GM11168 (cell line): ENCODE results near the gene KCTD21.

ENCODE experiments used
- in situ Hi-C: fragments of 300-500 bp; cut with MboI; formaldehyde crosslinking; loops from one replicate; pipeline ENCODE4 v1.12.0; 2022; ENCODE audit warnings: low sequenced_read_pairs; ENCODE audit not compliant: unreplicated experiment

KCTD21 gene

DNA sequence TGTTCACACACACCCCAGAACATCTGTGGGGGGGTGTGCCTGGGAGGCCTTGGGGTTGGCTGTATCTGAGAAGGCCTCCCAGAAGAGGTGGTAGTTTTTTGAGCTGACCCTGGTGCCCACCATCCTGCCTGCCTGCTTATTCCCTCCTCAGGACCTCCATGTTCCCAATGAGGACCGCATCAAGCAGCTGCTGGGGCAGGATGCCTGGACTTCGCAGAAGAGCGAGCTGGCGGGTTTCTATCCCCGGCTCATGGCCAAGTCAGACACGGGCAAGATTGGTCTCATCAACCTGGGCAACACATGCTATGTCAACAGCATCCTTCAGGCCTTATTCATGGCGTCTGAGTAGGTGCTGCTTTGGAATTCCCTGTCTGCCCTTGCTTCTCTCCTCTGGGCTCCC is 17.3 kb upstream of the KCTD21 start:
- in situ Hi-C loops = no loop called here

- in situ Hi-C loops = no loop called here
These were observed 16.8 kb upstream of the KCTD21 start for GRCh38 chr11:78205256-78205655.

- in situ Hi-C loops = no loop called here
These were observed 14.8 kb upstream of the KCTD21 start for GRCh38 chr11:78203184-78203583.

DNA sequence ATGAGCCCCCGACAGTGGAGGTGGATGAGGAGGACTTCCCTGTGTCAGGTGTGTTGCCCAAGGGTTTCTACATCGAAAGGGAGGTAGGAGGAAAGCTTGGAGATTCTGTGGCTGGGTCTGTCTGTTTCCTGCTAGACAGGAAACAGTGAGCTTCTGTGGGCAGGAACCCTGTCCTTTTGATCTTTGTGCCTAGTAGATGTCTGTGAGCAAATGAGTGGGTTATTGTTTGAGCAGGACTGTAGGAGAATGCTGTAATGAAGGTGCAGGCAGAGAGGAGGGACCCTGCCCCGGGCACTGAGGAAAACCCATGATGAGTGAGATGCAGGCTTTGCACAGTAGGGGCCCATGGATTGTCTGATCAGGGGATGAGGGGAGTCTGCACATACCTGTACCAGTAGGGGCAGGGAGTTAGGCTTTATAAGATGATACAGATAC is 14.3 kb upstream of the KCTD21 start:
- in situ Hi-C loops = no loop called here

DNA sequence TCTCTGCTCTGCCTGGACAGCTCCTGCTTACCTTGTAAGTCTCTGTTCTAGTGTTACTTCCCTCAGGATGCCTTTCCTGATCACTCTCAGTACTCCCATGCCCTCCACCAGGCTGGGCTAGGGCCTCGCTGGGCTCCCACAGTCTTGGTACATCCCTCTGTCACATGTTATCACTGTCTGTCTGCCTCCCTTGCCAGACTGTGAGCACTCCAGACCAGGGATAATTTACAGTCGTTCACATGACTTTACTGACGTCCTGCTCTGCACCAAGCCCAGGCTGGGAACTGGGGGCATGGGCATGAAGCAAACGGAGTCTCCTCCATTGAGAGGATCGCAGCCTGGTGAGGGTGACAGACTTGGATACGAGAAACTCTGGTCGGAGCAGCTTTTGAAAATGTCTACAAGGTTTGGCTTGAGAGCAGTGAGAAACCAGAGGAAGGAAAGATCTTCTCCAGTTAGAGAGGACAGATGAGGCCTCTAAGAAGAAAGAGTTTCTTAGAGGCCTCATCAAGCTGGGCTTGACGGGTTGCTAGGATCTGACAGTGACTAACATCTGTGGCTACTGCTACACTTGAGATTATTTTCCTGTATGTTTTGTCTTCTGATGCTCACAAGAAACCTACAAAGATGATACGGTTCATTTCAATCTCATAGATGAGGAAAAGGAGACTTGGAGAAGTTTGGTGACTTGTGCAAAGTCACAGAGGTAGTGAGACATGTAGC is 12.8 kb upstream of the KCTD21 start:
- in situ Hi-C loops = no loop called here

DNA sequence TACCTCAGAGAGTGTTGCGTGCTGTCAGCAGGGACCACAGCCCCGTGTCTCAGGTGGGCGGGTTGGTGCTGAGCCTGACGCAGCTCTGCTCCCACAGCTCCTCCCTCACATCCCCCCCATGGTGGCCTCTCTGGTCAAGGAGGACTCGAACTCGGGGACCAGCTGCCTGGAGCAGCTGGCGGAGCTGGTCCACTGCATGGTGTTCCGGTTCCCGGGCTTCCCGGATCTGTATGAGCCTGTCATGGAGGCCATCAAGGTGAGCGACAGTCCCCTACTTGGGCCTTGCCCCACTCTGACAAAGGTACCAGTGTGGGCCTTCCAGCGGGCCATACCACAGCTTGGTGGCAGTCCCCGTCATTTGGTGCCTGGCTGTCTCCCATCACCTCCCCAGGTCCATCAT is 12.1 kb upstream of the KCTD21 start:
- in situ Hi-C loops = no loop called here

DNA sequence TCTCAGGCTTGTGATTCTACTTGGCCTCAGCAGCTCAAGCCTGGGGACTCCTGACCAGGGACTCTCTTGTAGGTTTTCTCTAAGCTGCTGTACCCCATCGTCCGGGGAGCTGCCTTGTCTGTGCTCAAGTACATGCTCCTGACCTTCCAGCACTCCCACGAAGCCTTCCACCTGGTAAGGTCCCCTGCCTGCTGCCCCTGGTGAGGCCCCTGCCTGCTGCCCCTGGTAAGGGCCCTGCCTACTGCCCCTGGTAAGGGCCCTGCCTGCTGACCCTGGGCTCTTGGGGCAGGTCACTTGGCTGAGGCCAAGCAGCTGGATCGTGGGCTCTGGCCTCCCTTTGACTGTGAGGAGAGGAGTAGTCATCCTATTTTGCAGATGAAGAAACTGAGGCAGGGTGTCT is 11.6 kb upstream of the KCTD21 start:
- in situ Hi-C loops = no loop called here

DNA sequence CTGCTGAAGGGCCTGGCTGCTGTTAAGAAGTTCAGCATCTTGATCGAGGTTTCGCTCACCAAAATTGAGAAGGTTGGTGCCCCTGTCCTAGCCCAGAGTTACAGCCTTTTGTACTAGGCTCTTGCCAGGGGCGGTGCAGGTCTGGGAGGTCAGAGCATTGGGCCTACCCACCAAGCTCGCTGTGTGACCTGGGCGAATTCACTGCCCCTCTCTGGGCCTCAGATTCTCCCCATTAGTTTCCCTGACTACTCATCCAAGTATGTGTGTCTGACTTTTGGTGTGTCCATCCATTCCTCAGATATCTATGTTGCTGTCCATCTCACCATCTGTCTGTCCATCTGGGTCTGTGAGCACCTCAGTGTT is 11.2 kb upstream of the KCTD21 start:
- in situ Hi-C loops = no loop called here

DNA sequence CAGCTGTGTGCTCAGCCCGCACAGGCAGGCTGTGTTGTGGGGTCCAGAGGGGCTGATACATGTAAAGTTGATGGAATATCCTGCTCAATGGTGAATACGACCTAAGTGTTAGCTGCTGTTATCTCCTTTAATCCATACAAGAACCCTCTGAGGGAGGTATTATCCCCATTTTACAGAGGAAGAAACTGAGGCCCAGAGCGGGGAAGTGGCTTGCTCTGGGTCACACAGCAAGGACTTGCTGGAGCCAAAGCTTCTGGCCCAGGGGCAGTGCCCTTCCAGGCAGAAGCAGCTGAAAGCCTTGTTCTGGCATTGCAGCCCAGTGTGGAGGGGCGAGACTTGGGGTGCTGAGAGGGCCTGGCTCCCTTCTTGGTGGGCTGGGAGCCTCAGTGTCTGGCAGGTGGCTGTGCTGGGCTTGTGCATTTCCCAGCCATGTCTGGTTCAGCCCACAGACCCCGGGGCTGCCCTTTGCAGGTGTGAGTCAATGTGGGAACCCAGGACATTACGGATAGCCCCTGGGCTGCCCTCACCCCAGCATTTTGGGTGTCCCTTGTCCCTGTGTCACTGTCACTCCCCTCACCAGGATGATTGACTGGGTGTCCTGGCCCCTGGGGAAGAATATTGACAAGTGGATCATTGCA is 10.7 kb upstream of the KCTD21 start:
- in situ Hi-C loops = no loop called here

- in situ Hi-C loops = no loop called here
These were observed 9.4 kb upstream of the KCTD21 start for GRCh38 chr11:78197816-78198215.

DNA sequence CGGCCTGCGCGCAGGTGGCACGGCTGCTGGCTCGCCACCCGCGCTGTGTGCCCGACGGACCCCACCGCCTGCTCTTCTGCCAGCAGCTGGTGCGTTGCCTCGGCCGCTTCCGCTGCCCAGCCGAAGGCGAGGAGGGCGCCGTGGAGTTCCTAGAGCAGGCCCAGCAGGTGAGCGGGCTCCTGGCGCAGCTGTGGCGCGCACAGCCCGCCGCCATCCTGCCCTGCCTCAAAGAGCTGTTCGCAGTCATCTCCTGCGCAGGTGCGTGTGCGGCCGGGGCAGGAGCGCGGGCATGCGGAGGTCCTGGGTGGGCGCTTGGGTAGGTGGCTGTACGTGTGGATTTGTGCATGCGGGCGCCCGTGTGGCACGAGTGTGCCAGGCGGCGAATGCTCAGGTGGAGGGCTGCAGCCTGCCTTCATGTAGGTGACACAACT is 8.2 kb upstream of the KCTD21 start:
- in situ Hi-C loops = no loop called here

GRCh38 chr11:78195917-78196560 is 7.6 kb upstream of the KCTD21 start:
- in situ Hi-C loops = no loop called here

GRCh38 chr11:78194490-78194889 is 6.1 kb upstream of the KCTD21 start:
- in situ Hi-C loops = no loop called here

DNA sequence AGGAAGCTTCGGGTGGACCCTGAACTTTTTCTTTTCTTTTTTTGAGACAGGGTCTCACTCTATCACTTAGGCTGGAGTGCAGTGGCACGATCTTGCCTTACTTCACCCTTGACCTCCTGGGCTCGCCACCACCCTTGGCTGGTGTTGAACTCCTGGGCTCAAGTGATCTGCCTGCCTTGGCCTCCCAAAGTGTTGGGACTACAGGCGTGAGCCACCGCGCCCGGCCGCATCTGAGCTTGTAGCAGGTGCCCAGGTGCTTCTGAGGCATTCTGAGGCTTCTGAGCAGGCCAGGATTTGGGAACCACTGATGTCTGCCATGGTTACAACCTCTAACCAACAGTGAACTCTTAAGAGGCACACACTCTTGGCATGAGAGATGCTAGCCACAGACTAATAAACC is 5.4 kb upstream of the KCTD21 start:
- in situ Hi-C loops = no loop called here

DNA sequence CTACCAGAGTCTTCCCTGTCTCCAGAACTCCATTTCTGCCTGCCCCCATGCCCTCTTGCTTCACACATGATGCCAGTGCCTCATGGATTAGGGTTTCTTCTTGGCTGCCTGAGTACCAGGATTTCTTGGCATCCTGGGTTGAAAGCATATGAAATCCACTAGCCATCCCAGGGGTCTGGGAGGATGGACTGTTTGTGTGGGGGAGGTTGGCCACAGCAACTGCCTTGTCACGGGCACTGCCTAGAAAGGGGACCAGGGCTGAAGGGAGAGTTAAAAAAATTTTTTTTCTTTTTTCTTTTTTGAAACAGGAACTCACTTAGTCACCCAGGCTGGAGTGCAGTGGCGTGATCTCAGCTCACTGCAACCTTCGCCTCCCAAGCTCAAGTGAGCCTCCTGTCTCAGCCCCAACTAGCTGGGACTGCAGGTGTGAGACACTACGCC is 4.5 kb upstream of the KCTD21 start:
- in situ Hi-C loops = no loop called here

DNA sequence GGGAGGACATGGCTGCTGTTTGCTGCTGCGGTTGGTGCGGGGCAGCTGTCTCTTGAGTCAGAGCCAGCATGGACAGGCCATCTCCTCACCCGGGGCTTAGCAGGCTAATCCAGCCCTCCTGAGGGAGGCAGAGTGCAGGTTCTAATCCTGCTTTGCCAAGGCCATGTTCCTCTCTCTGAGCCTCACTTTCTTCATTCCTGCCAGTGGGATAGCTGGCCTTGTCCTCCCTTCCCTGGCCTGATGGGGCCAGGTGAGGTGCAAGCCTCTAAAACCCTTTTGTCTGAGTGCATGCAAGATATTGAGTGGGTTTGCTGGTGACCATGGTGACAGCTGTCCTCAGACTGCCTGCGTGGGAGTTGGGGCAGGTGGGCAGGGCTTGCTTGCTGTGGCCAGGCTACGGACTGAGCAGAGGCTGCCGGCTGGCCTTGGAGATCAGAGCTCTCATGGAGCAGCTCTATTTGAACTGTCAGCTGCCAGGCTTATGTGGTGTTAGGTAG is 3.8 kb upstream of the KCTD21 start:
- in situ Hi-C loops = no loop called here

DNA sequence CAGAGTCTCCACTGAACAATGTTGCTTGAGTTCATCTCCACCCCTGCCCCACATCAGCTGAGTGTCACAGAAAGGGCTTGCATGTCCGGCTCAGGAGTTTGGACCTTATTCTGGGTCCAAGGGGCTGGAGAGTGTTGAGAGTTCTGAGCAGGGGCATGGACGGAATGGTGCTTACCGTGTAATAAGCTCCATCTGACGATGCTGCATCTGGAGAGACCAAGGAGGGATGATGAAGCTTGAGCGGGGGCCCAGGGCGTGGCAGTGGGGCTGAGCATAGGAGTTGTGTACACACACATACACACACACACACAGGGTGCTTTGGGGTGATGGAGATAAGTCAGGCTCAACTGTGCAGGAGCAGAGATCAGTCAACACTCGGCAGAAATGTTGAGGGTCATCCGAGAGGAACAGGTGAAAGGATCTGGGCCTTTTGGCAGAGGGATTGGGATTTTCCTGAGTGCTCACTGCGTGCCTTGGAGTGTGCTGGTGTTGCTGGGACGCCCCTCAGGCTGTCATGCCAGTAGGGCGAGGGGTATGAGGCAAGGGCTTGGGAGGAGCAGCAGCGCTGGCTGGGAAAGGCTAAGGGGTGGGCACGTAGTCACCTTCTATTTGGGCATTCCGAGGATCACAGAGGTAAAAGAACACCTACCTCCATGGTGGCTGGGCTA is 2.6 kb upstream of the KCTD21 start:
- in situ Hi-C loops = no loop called here

GRCh38 chr11:78190374-78190773 is 1.9 kb upstream of the KCTD21 start:
- in situ Hi-C loops = no loop called here

GRCh38 chr11:78189851-78190250 is 1.4 kb upstream of the KCTD21 start:
- in situ Hi-C loops = no loop called here

- in situ Hi-C loops = no loop called here
These were observed 823 bp upstream of the KCTD21 start for GRCh38 chr11:78189174-78189724.
